Measurements from ENCODE around the gene LMNTD2. TPM values are rescaled to one million over a fixed set of nuclear protein-coding genes. Genes with fewer than 3 reads are reported as not detected.
A peak's percentile ranks its signal among the peaks of the same experiment; 100 is the strongest.
"Not testable (repeated sequence)": the region's sequence is repeated elsewhere in the genome, so short reads cannot be mapped to it uniquely, and the experiment has no call there.

Gene LMNTD2
- total RNA-seq, 1 donor from 2014 or later, result 19.3 TPM

DNA sequence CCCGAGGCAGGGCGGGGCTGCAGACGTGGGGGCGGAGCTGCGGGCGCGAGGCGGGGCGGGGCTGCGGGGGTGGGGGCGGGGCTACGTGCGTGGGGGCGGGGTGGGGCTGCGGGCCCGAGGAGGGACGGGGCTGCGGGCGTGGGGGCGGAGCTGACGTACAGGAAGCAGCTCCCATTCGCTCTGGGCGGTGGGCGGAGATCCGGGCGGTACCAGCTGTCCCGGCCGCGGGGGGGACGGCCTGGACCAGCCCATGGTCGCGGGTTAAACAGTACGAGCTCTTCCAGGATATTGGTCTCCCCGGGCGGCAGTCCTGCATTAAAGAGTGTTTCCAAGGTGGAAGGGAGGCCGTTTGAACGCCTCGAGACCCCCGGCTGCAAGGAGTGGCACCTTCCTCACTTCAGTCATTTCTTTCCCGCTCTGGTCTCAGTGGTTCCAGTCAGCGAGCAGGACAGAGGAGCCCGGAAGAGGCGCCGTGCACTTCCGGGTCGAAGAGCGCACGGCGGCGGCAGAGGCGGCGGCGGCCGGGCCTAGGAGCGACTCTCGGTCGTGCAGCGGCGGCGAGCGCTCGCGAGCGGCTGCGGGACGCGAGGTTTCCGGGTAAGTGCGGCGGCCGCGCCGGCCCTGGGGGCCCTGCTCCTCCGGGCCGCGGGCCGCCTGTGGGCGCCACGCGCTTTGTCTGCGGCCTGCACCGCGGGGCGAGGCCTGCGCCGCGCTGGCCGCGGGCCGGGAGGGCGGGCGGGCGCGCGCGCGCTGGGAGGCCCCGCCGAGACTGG lies 15.6 kb upstream of the LMNTD2 start, which contains the start of gene PHRF1:
PHRF1 (plus strand) TSS at position 475 of the 773 bp plus-strand sequence. CDS start 5,043 bp downstream, outside the sequence.
- H3K9me3 Mint-ChIP-seq (ENCODE audit: low read depth), result no peaks in the 10 kb centered on the region
- peaks cover 17% of the 10 kb centered on the region for H3K27me3 Mint-ChIP-seq
- peak; percentile 87 for DNase-seq (ENCODE audit: low spot score, unreplicated experiment)
- TF ChIP-seq, protein P1, sequence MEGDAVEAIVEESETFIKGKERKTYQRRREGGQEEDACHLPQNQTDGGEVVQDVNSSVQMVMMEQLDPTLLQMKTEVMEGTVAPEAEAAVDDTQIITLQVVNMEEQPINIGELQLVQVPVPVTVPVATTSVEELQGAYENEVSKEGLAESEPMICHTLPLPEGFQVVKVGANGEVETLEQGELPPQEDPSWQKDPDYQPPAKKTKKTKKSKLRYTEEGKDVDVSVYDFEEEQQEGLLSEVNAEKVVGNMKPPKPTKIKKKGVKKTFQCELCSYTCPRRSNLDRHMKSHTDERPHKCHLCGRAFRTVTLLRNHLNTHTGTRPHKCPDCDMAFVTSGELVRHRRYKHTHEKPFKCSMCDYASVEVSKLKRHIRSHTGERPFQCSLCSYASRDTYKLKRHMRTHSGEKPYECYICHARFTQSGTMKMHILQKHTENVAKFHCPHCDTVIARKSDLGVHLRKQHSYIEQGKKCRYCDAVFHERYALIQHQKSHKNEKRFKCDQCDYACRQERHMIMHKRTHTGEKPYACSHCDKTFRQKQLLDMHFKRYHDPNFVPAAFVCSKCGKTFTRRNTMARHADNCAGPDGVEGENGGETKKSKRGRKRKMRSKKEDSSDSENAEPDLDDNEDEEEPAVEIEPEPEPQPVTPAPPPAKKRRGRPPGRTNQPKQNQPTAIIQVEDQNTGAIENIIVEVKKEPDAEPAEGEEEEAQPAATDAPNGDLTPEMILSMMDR (IDR thresholded peaks at IDR 0.05; ENCODE audit: unreplicated experiment), result no peak
- peaks cover 42% of the 10 kb centered on the region for H3K4me1 Mint-ChIP-seq (ENCODE audit: low read depth)
- H3K4me3 Mint-ChIP-seq (ENCODE audit: low read depth), result peak within 1 kb of the TSS; percentile 96
- H3K36me3 Mint-ChIP-seq (ENCODE audit: insufficient read depth), result no peaks in the 10 kb centered on the region
- peak within 1 kb of the TSS; percentile 100 for H3K27ac Mint-ChIP-seq

GRCh38 chr11:575313-575995 lies 14.9 kb upstream of the LMNTD2 start:
- Mint-ChIP-seq H3K4me3 (ENCODE audit: low read depth) (peak overlapping the region; percentile 81), H3K27ac (no peak overlapping the region), H3K4me1 (ENCODE audit: low read depth) (peaks cover 40% of the 10 kb centered on the region), H3K9me3 (ENCODE audit: low read depth) (no peaks in the 10 kb centered on the region), H3K36me3 (ENCODE audit: insufficient read depth) (no peaks in the 10 kb centered on the region), H3K27me3 (peaks cover 17% of the 10 kb centered on the region)
- TF ChIP-seq, protein P1 (IDR thresholded peaks at IDR 0.05; ENCODE audit: unreplicated experiment), result no peak
- DNase-seq (ENCODE audit: low spot score, unreplicated experiment), result no peak

DNA sequence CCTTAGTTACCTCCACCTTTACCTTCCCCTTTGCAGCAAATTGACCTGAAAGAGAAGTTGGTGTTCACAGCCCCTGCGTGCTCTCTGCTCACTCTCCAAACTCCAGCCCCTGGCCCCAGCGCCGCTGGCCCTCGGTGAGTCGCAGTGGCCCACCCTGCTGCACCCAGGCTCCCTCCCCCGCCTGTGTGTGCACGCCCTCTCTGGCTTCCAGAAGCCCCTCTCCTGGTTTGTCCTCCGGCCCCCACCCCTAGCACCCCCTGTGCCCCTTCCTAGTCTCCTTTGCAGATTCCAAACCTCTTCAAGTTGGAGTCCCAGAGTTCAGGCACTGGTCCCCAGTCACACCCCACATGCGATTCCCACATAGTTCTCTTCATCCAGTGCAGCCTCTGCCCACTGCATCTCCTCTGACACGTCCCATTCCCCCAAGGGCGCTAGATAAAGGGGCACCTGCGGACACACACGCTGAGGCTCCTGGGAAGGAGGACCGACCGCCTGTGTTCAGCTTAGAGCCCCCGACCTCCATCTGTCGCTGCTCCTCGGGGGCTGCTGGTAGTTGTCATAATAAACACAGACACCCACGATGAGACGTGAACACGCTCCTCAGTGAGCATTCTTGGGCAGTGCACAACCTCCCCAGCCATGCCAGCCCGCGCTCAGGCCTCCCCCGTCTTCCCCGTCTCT lies 14.2 kb upstream of the LMNTD2 start:
- peaks cover 35% of the 10 kb centered on the region for H3K4me1 Mint-ChIP-seq (ENCODE audit: low read depth)
- no peaks in the 10 kb centered on the region for H3K9me3 Mint-ChIP-seq (ENCODE audit: low read depth)
- H3K4me3 Mint-ChIP-seq (ENCODE audit: low read depth), result peak overlapping the region; percentile 81
- H3K36me3 Mint-ChIP-seq (ENCODE audit: insufficient read depth), result no peaks in the 10 kb centered on the region
- DNase-seq (ENCODE audit: low spot score, unreplicated experiment), result no peak
- peaks cover 17% of the 10 kb centered on the region for H3K27me3 Mint-ChIP-seq
- TF ChIP-seq, protein P1 (IDR thresholded peaks at IDR 0.05; ENCODE audit: unreplicated experiment), result no peak
- H3K27ac Mint-ChIP-seq, result no peak overlapping the region

GRCh38 chr11:574031-574570 lies 13.6 kb upstream of the LMNTD2 start:
- Mint-ChIP-seq H3K4me3 (ENCODE audit: low read depth) (peak overlapping the region; percentile 81), H3K27me3 (peaks cover 17% of the 10 kb centered on the region), H3K4me1 (ENCODE audit: low read depth) (peaks cover 29% of the 10 kb centered on the region)
- H3K36me3 Mint-ChIP-seq (ENCODE audit: insufficient read depth); DNase-seq (ENCODE audit: low spot score, unreplicated experiment); H3K27ac Mint-ChIP-seq; H3K9me3 Mint-ChIP-seq (ENCODE audit: low read depth): not testable (repeated sequence)

- Mint-ChIP-seq H3K27me3 (peaks cover 17% of the 10 kb centered on the region), H3K4me3 (ENCODE audit: low read depth) (no peak overlapping the region), H3K9me3 (ENCODE audit: low read depth) (no peaks in the 10 kb centered on the region), H3K4me1 (ENCODE audit: low read depth) (peaks cover 23% of the 10 kb centered on the region), H3K36me3 (ENCODE audit: insufficient read depth) (no peaks in the 10 kb centered on the region), H3K27ac (no peak overlapping the region)
- DNase-seq (ENCODE audit: low spot score, unreplicated experiment), result no peak
- TF ChIP-seq, protein P1 (IDR thresholded peaks at IDR 0.05; ENCODE audit: unreplicated experiment), result no peak
These were observed 12.7 kb upstream of the LMNTD2 start for GRCh38 chr11:573146-573759.

All from progenitor cell of endocrine pancreas (in vitro differentiated cells).